HepG2 (cell line): ENCODE data around the gene CAPN10. TPM values are rescaled to one million over a fixed set of nuclear protein-coding genes. Genes with fewer than 3 reads are reported as not detected.

ENCODE experiments used
- CENPX ChIP-seq: sonication (generic); formaldehyde crosslinking; IDR thresholded peaks from 2 replicates; pipeline ENCODE4 v1.9.0; 2021; ENCODE audit warnings: mild to moderate bottlenecking, missing genetic modification reagents, moderate library complexity
- CREM ChIP-seq, 2 experiments: sonication (generic) in 1 of 2; formaldehyde crosslinking in 1 of 2; IDR thresholded peaks; 2 replicates each; pipeline versions ENCODE4 v1.4.0 to v1.6.1; 2016 to 2020; ENCODE audit warnings: antibody characterized with exemption in 1 of 2, mild to moderate bottlenecking in 1 of 2, missing genetic modification reagents in 1 of 2
- FOXA3 ChIP-seq: IDR thresholded peaks from 2 replicates; pipeline ENCODE4 v1.6.1; 2016; ENCODE audit warnings: missing genetic modification reagents, missing compliant biosample characterization
- HMG20B ChIP-seq: conservative IDR thresholded peaks from 2 replicates; pipeline ENCODE4 v1.6.1; 2016; ENCODE audit warnings: missing genetic modification reagents, missing compliant biosample characterization
- HMGXB4 ChIP-seq, 2 experiments: sonication (generic) in 1 of 2; formaldehyde crosslinking in 1 of 2; IDR thresholded peaks; 2 replicates each; pipeline versions ENCODE4 v1.4.0 to v1.6.1; 2018 to 2020; ENCODE audit warnings: missing genetic modification reagents in 2 of 2, borderline replicate concordance in 1 of 2, low read depth in 1 of 2, mild to moderate bottlenecking in 1 of 2, missing biosample characterization in 1 of 2
- IKZF1 ChIP-seq: fragments of 450-650 bp; IDR thresholded peaks from 2 replicates; pipeline ENCODE4 v1.7.1; 2016
- KAT8 ChIP-seq: IDR thresholded peaks from 2 replicates; pipeline ENCODE4 v1.6.1; 2016; ENCODE audit warnings: missing genetic modification reagents, missing compliant biosample characterization
- KLF12 ChIP-seq: sonication (generic); formaldehyde crosslinking; IDR thresholded peaks from 2 replicates; pipeline ENCODE4 v1.4.0; 2020; ENCODE audit warnings: missing genetic modification reagents, borderline replicate concordance
- MXI1 ChIP-seq: IDR thresholded peaks from 3 replicates; pipeline ENCODE4 v1.6.1; 2012; ENCODE audit warnings: low read depth, low read length, inconsistent platforms, borderline replicate concordance
- REPIN1 ChIP-seq: sonication (generic); formaldehyde crosslinking; IDR thresholded peaks from 2 replicates; pipeline ENCODE4 v1.8.0; 2022; ENCODE audit warnings: missing genetic modification reagents, low read depth, mild to moderate bottlenecking, borderline replicate concordance
- SRF ChIP-seq: IDR thresholded peaks from 2 replicates; pipeline ENCODE4 v1.6.1; 2011; ENCODE audit warnings: mild to moderate bottlenecking, low read depth, low read length, moderate library complexity
- XRCC5 ChIP-seq: fragments of 200-400 bp; formaldehyde crosslinking; optimal IDR thresholded peaks from 2 replicates; pipeline ENCODE3; 2017; ENCODE audit warnings: mild to moderate bottlenecking, low read length
- ZFP62 ChIP-seq: sonication (generic); formaldehyde crosslinking; IDR thresholded peaks from 2 replicates; pipeline ENCODE4 v1.4.0; 2020; ENCODE audit warnings: missing genetic modification reagents
- ZNF430 ChIP-seq: sonication (generic); formaldehyde crosslinking; IDR thresholded peaks from 2 replicates; pipeline ENCODE4 v1.9.0; 2021; ENCODE audit warnings: mild to moderate bottlenecking, missing genetic modification reagents
- ZNF530 ChIP-seq: sonication (generic); formaldehyde crosslinking; IDR thresholded peaks from 2 replicates; pipeline ENCODE4 v1.5.0; 2020; ENCODE audit warnings: low read depth, mild to moderate bottlenecking, missing genetic modification reagents
- ZNF572 ChIP-seq: sonication (generic); formaldehyde crosslinking; IDR thresholded peaks from 2 replicates; pipeline ENCODE4 v1.5.1; 2020; ENCODE audit warnings: mild to moderate bottlenecking, missing genetic modification reagents
- ZNF773 ChIP-seq: sonication (generic); formaldehyde crosslinking; IDR thresholded peaks from 2 replicates; pipeline ENCODE4 v1.4.0; 2020; ENCODE audit warnings: missing genetic modification reagents, borderline replicate concordance
- ZSCAN31 ChIP-seq: sonication (generic); formaldehyde crosslinking; IDR thresholded peaks from 2 replicates; pipeline ENCODE4 v1.5.0; 2020; ENCODE audit warnings: low read depth, mild to moderate bottlenecking, missing genetic modification reagents
- polyA plus RNA-seq, 8 experiments: library from polyadenylated mRNA; depleted of rRNA in 3 of 8; stranded (reverse) in 7 of 8; unstranded in 1 of 8; fragments of >200 nt; fragmentation: Illumina TruSeq in 4 of 8; extraction: Trizol in 4 of 8; gene quantifications; 2 replicates each; pipeline versions ENCODE4 v1.2.1 to v1.2.3, GENCODE V29; 2011 to 2016; ENCODE audit warnings: low read depth in 4 of 8, missing spikeins in 1 of 8, mixed read lengths in 1 of 8; ENCODE audit not compliant: insufficient read depth in 1 of 8
- total RNA-seq, 5 experiments: library from RNA; depleted of rRNA; stranded (reverse); fragments of >200 nt; fragmentation: Illumina TruSeq; extraction: Trizol; gene quantifications; 2 replicates each; pipeline ENCODE4 v1.2.3, GENCODE V29; 2016; ENCODE audit warnings: low read depth in 1 of 5
- TF ChIP-seq, protein P1 (sequence below): sonication (generic); IDR thresholded peaks from 2 replicates; pipeline ENCODE4 v1.6.1; 2016; ENCODE audit warnings: low read depth, borderline replicate concordance
- TF ChIP-seq, protein P2 (sequence below): IDR thresholded peaks from 2 replicates; pipeline ENCODE4 v1.6.1; 2012; ENCODE audit warnings: low read depth, low read length, improper control_type of control experiment
- TF ChIP-seq, protein P3 (sequence below): sonication (generic); formaldehyde crosslinking; IDR thresholded peaks from 2 replicates; pipeline ENCODE4 v1.4.0; 2020; ENCODE audit warnings: missing genetic modification reagents

The CAPN10 gene
- total and polyA plus RNA-seq, 2 of the 13 experiments (the other 11 are each of a cell fraction or from before 2014, with no cell fraction given): 27.6 to 32.4 TPM

- TF ChIP-seq SRF (peak; percentile 47; the same call in 1 of the 2 replicates), KAT8 (peak; percentile 89; the same call in 1 of the 2 replicates), ZNF430 (CRISPR knock-in tag) (peak; percentile 57; the same call in 1 of the 2 replicates), MXI1 (peak; percentile 94; the same call in 2 of the 3 replicates), REPIN1 (CRISPR knock-in tag) (peak; percentile 70), ZSCAN31 (peak; percentile 74), FOXA3 (no peak; the same call in 1 of the 2 replicates), ZNF572 (CRISPR knock-in tag) (no peak), ZNF773 (CRISPR knock-in tag) (peak; percentile 76; the same call in 1 of the 2 replicates), CENPX (no peak), HMGXB4 (CRISPR knock-in tag; IDR thresholded peaks at IDR 0.05; ENCODE audit: borderline replicate concordance in 1 of 2, low read depth in 1 of 2) (peak in 1 of 2 experiments; percentile 20; a peak in 1 of 4 replicates), ZFP62 (no peak), CREM (IDR thresholded peaks at IDR 0.05) (peak; percentile 56), CREM (CRISPR knock-in tag; IDR thresholded peaks at IDR 0.05) (no peak), ZNF530 (CRISPR knock-in tag) (no peak; the same call in 1 of the 2 replicates), IKZF1 (no peak), XRCC5 (peak; percentile 44), HMG20B (peak; percentile 46; the same call in 1 of the 2 replicates), KLF12 (CRISPR knock-in tag) (no peak)
- TF ChIP-seq, protein P1, sequence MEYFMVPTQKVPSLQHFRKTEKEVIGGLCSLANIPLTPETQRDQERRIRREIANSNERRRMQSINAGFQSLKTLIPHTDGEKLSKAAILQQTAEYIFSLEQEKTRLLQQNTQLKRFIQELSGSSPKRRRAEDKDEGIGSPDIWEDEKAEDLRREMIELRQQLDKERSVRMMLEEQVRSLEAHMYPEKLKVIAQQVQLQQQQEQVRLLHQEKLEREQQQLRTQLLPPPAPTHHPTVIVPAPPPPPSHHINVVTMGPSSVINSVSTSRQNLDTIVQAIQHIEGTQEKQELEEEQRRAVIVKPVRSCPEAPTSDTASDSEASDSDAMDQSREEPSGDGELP: peak; percentile 93
- TF ChIP-seq, protein P2, sequence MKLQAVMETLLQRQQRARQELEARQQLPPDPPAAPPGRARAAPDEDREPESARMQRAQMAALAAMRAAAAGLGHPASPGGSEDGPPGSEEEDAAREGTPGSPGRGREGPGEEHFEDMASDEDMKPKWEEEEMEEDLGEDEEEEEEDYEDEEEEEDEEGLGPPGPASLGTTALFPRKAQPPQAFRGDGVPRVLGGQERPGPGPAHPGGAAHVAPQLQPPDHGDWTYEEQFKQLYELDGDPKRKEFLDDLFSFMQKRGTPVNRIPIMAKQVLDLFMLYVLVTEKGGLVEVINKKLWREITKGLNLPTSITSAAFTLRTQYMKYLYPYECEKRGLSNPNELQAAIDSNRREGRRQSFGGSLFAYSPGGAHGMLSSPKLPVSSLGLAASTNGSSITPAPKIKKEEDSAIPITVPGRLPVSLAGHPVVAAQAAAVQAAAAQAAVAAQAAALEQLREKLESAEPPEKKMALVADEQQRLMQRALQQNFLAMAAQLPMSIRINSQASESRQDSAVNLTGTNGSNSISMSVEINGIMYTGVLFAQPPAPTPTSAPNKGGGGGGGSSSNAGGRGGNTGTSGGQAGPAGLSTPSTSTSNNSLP: no peak
- TF ChIP-seq, protein P3, sequence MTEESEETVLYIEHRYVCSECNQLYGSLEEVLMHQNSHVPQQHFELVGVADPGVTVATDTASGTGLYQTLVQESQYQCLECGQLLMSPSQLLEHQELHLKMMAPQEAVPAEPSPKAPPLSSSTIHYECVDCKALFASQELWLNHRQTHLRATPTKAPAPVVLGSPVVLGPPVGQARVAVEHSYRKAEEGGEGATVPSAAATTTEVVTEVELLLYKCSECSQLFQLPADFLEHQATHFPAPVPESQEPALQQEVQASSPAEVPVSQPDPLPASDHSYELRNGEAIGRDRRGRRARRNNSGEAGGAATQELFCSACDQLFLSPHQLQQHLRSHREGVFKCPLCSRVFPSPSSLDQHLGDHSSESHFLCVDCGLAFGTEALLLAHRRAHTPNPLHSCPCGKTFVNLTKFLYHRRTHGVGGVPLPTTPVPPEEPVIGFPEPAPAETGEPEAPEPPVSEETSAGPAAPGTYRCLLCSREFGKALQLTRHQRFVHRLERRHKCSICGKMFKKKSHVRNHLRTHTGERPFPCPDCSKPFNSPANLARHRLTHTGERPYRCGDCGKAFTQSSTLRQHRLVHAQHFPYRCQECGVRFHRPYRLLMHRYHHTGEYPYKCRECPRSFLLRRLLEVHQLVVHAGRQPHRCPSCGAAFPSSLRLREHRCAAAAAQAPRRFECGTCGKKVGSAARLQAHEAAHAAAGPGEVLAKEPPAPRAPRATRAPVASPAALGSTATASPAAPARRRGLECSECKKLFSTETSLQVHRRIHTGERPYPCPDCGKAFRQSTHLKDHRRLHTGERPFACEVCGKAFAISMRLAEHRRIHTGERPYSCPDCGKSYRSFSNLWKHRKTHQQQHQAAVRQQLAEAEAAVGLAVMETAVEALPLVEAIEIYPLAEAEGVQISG: peak; percentile 85
These were observed 25.8 kb upstream of the CAPN10 start (continued) for GRCh38 chr2:240560480-240561324.
